ENCODE data around the gene UGT1A9. TPM values are rescaled to one million over a fixed set of nuclear protein-coding genes. Genes with fewer than 3 reads are reported as not detected.
"Not testable (repeated sequence)": the region's sequence is repeated elsewhere in the genome, so short reads cannot be mapped to it uniquely, and the experiment has no call there.

UGT1A9 gene
- total RNA-seq, 1 experiment from 2014 or later: not detected

DNA sequence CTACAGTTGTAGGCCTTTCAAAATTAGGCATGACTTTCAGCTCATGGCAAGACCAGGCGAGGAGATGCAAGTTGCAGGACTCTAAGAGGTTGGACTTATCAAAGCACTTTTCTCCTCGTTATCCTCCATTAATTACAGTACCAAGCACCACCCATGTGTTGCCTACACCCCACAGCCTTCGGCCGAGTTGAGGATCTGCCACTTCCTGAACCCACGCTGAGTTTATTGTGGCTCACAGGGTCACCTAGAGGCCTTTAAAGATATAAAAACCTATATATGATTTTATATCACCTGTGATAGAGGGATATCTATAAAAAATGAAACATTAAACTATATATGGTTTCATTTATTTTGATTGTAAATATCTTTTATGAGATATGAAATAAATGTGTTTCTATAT is 32.9 kb upstream of the UGT1A9 start:
- Histone ChIP-seq H3K4me2 (no peak overlapping the region), H3K9me2 (ENCODE audit: insufficient read depth) (no peaks in the 10 kb centered on the region), H4K20me1 (ENCODE audit: insufficient read depth) (no peaks in the 10 kb centered on the region), H3K27me3 (ENCODE audit: insufficient read depth, low read depth) (no peaks in the 10 kb centered on the region), H2AFZ (no peak overlapping the region), H3K36me3 (ENCODE audit: low read depth) (no peaks in the 10 kb centered on the region), H3K79me2 (ENCODE audit: low read depth) (no peaks in the 10 kb centered on the region), H3K27ac (no peak overlapping the region), H3K4me3 (no peak overlapping the region), H3F3A (ENCODE audit: insufficient read depth, low read depth) (peaks cover 9% of the 10 kb centered on the region), H3K4me1 (replicated peaks; ENCODE audit: insufficient read depth) (peaks cover 13% of the 10 kb centered on the region; the same call in 1 of the 2 replicates), H3K9me3 (ENCODE audit: insufficient read depth, low read depth) (peaks cover 6% of the 10 kb centered on the region; the same call in 1 of the 2 replicates)
- ChIA-PET POLR2A (ENCODE audit: unreplicated experiment) (no interaction called here), CTCF (no interaction called here)
- BruUV-seq (replicated peaks): no TSS peak
- DNase-seq: no peak
- intact Hi-C loops (cut with micrococcal nuclease; ENCODE audit: unreplicated experiment): no loop called here
- TF ChIP-seq CTCF (conservative IDR thresholded peaks at IDR 0.05): no peak
- no peak for TF ChIP-seq EZH2 (IDR thresholded peaks at IDR 0.05; ENCODE audit: low read depth)

- H3K27me3 ChIP-seq (ENCODE audit: insufficient read depth, low read depth): no peaks in the 10 kb centered on the region
- H3K79me2 ChIP-seq (ENCODE audit: low read depth): no peaks in the 10 kb centered on the region
- H2AFZ ChIP-seq: no peak overlapping the region
- no TSS peak for BruUV-seq (replicated peaks)
- CTCF ChIA-PET: no interaction called here
- H3F3A ChIP-seq (ENCODE audit: insufficient read depth, low read depth): peaks cover 9% of the 10 kb centered on the region
- peaks cover 13% of the 10 kb centered on the region; the same call in 1 of the 2 replicates for H3K4me1 ChIP-seq (replicated peaks; ENCODE audit: insufficient read depth)
- H4K20me1 ChIP-seq (ENCODE audit: insufficient read depth): no peaks in the 10 kb centered on the region
- TF ChIP-seq CTCF (conservative IDR thresholded peaks at IDR 0.05) (no peak), EZH2 (IDR thresholded peaks at IDR 0.05; ENCODE audit: low read depth) (no peak)
- DNase-seq: no peak
- POLR2A ChIA-PET (ENCODE audit: unreplicated experiment): no interaction called here
- H3K4me2 ChIP-seq: no peak overlapping the region
- H3K27ac ChIP-seq: no peak overlapping the region
- no peak overlapping the region for H3K4me3 ChIP-seq
- H3K9me3 ChIP-seq (ENCODE audit: insufficient read depth, low read depth): peaks cover 9% of the 10 kb centered on the region
- no peaks in the 10 kb centered on the region for H3K36me3 ChIP-seq (ENCODE audit: low read depth)
- intact Hi-C loops (cut with micrococcal nuclease; ENCODE audit: unreplicated experiment): no loop called here
- H3K9me2 ChIP-seq (ENCODE audit: insufficient read depth): no peaks in the 10 kb centered on the region
Measured at GRCh38 chr2:233639860-233640259, 31.8 kb upstream of the UGT1A9 start.

- no peak overlapping the region for H3K4me3 ChIP-seq
- peaks cover 9% of the 10 kb centered on the region for H3F3A ChIP-seq (ENCODE audit: insufficient read depth, low read depth)
- POLR2A ChIA-PET (ENCODE audit: unreplicated experiment): interaction anchor here (0.7 kb wide), 2 partner anchors 49 to 221 kb away, joined by 3 read pairs; no protein-coding TSS in a partner anchor
- H3K36me3 ChIP-seq (ENCODE audit: low read depth): no peaks in the 10 kb centered on the region
- peaks cover 34% of the 10 kb centered on the region for H3K9me3 ChIP-seq (ENCODE audit: insufficient read depth, low read depth)
- peak; percentile 69 for TF ChIP-seq CTCF (conservative IDR thresholded peaks at IDR 0.05)
- no peak for TF ChIP-seq EZH2 (IDR thresholded peaks at IDR 0.05; ENCODE audit: low read depth)
- no peak overlapping the region for H3K4me2 ChIP-seq
- CTCF ChIA-PET: interaction anchor here (0.5 to 0.6 kb wide), 3 partner anchors 18 to 86 kb away, joined by 3 read pairs; no protein-coding TSS in a partner anchor
- H3K9me2 ChIP-seq (ENCODE audit: insufficient read depth): no peaks in the 10 kb centered on the region
- no peaks in the 10 kb centered on the region for H4K20me1 ChIP-seq (ENCODE audit: insufficient read depth)
- no peak overlapping the region for H3K27ac ChIP-seq
- H2AFZ ChIP-seq: no peak overlapping the region
- no peaks in the 10 kb centered on the region for H3K79me2 ChIP-seq (ENCODE audit: low read depth)
- BruUV-seq (replicated peaks): no TSS peak
- intact Hi-C loops (cut with micrococcal nuclease; ENCODE audit: unreplicated experiment): no loop called here
- H3K4me1 ChIP-seq (replicated peaks; ENCODE audit: insufficient read depth): peaks cover 13% of the 10 kb centered on the region; the same call in 1 of the 2 replicates
- no peaks in the 10 kb centered on the region for H3K27me3 ChIP-seq (ENCODE audit: insufficient read depth, low read depth)
- DNase-seq: peak; percentile 45 to 77
Measured at GRCh38 chr2:233643128-233643527, 28.6 kb upstream of the UGT1A9 start.

DNA sequence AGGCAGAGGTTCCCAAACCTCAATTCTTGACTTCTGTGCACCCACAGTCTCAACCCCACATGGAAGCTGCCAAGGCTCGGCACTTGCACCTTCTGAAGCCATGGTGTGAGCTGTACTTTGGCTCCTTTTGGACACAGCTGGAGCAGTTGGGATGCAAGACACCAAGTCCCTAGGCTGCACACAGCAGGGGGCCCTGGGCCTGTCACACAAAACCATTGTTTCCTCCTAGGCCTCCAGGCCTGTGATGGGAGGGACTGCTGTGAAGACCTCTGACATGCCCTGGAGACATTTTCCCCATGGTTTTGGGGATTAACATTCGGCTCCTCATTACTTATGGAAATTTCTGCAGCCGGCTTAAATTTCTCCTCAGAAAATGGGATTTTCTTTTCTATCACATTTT is 25.7 kb upstream of the UGT1A9 start:
- Histone ChIP-seq H3F3A (ENCODE audit: insufficient read depth, low read depth) (peaks cover 23% of the 10 kb centered on the region), H3K4me1 (replicated peaks; ENCODE audit: insufficient read depth) (peaks cover 30% of the 10 kb centered on the region), H3K9me3 (ENCODE audit: insufficient read depth, low read depth) (peaks cover 34% of the 10 kb centered on the region)
- H3K36me3 ChIP-seq (ENCODE audit: low read depth); POLR2A ChIA-PET (ENCODE audit: unreplicated experiment); DNase-seq; CTCF ChIA-PET; BruUV-seq (replicated peaks); H4K20me1 ChIP-seq (ENCODE audit: insufficient read depth); H3K4me3 ChIP-seq; H3K9me2 ChIP-seq (ENCODE audit: insufficient read depth); H3K27ac ChIP-seq; intact Hi-C loops (cut with micrococcal nuclease; ENCODE audit: unreplicated experiment); H3K4me2 ChIP-seq; H3K27me3 ChIP-seq (ENCODE audit: insufficient read depth, low read depth); H3K79me2 ChIP-seq (ENCODE audit: low read depth); H2AFZ ChIP-seq: not testable (repeated sequence)

Data from PC-9 (cell line).